Lower leg skin (tissue), 3 donors: Measurements from ENCODE around the gene TRABD2A.

Experiments used
- CTCF ChIP-seq, 3 donors: fragments of 450-650 bp; IDR thresholded peaks; one replicate each; pipeline ENCODE4 v1.5.1; 2016; ENCODE audit warnings: antibody characterized with exemption in 3 of 3, mild to moderate bottlenecking in 3 of 3, moderate library complexity in 2 of 3
- POLR2A ChIP-seq, 2 donors: fragments of 450-650 bp; IDR thresholded peaks; one replicate each; pipeline ENCODE4 v1.6.1; 2016 to 2017; ENCODE audit warnings: antibody characterized with exemption in 2 of 2, mild to moderate bottlenecking in 1 of 2, moderate library complexity in 1 of 2

DNA sequence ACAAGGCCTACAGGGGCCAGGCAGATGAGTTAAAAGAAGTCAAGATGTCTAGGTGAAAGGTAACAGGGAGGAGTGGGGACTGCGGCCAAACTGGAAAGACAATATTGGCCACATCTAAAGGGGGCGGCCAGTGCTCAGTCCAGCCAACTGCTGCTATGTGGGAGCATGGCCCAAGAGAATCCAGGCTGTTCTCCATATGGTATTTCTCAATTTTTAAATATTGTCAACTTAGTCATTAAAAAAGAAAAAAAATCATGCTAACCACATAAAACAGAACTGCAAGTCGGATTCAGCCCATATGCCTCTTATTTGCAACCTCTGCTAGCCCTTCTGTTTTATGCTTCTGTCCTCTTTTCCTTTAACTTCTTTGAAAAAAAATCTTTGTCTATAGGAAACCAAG, 14.8 kb downstream of the TRABD2A start:
- TF ChIP-seq CTCF (IDR thresholded peaks at IDR 0.05) (no peak), POLR2A (IDR thresholded peaks at IDR 0.05) (no peak)
